GM12864 (cell line): ENCODE results near the gene SEC14L3.

ENCODE experiments used
- DNase-seq: peaks from one replicate; pipeline ENCODE4 v3.0.0-alpha.2; 2011; ENCODE audit warnings: low read depth
- H3K4me3 ChIP-seq: 2 replicates; pipeline ENCODE4 v1.5.1; 2011; ENCODE audit warnings: mild to moderate bottlenecking, low read depth, low read length, control low read depth
- CTCF ChIP-seq: IDR thresholded peaks from 2 replicates; pipeline ENCODE4 v1.5.1; 2011; ENCODE audit warnings: low read depth, mild to moderate bottlenecking, moderate library complexity, low read length, control low read depth, inconsistent platforms; ENCODE audit errors: missing control alignments

Gene SEC14L3

GRCh38 chr22:30445438-30446145 is 26.2 kb downstream of the SEC14L3 start:
- TF ChIP-seq CTCF: no peak
- no peak overlapping the region for H3K4me3 ChIP-seq
- DNase-seq: no peak

- TF ChIP-seq CTCF: peak; percentile 81
- H3K4me3 ChIP-seq: no peak overlapping the region
- DNase-seq: no peak
Observed at GRCh38 chr22:30444632-30445437, 27.0 kb downstream of the SEC14L3 start.

GRCh38 chr22:30441088-30441487 is 30.7 kb downstream of the SEC14L3 start:
- no peak for DNase-seq
- H3K4me3 ChIP-seq: no peak overlapping the region
- no peak for TF ChIP-seq CTCF

GRCh38 chr22:30439836-30440235 is 32.0 kb downstream of the SEC14L3 start:
- no peak overlapping the region for H3K4me3 ChIP-seq
- no peak for DNase-seq
- no peak for TF ChIP-seq CTCF

- TF ChIP-seq CTCF: no peak
- DNase-seq: no peak
- no peak overlapping the region for H3K4me3 ChIP-seq
Observed at GRCh38 chr22:30439226-30439625, 32.6 kb downstream of the SEC14L3 start.

- TF ChIP-seq CTCF: no peak
- no peak for DNase-seq
- no peak overlapping the region for H3K4me3 ChIP-seq
Observed at GRCh38 chr22:30438559-30438958, 33.3 kb downstream of the SEC14L3 start.
